PC-9 (cell line): Measurements from ENCODE around the gene ZNF48.

Source experiments
- EZH2 ChIP-seq: fragments of 200-600 bp; sonication (generic); IDR thresholded peaks from 2 replicates; pipeline ENCODE4 v1.8.0; 2017; ENCODE audit warnings: antibody characterized with exemption, low read depth
- TF ChIP-seq, protein P1 (sequence below): fragments of 200-600 bp; sonication (generic); conservative IDR thresholded peaks from 2 replicates; pipeline ENCODE4 v1.6.1; 2017; ENCODE audit warnings: mixed run types, antibody characterized with exemption, mild to moderate bottlenecking, moderate library complexity

DNA sequence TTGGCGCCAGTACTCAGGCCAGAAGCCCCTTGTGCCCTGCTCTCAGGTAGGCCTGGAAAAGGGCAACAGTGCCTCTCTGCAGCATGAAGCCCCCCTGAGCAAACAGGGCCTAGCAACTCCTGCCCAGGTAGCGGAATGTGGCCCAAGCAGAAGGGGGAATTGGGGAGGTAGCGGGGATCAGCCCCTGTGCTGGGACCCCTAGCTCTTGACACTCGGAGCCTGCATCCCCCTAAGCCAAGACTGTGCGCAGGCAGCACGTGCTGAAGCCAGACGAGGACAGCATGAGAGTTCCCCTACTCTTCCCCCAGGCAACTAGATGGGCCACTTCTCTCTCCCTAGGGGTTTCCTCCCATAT lies 39.3 kb upstream of the ZNF48 start:
- TF ChIP-seq, protein P1, sequence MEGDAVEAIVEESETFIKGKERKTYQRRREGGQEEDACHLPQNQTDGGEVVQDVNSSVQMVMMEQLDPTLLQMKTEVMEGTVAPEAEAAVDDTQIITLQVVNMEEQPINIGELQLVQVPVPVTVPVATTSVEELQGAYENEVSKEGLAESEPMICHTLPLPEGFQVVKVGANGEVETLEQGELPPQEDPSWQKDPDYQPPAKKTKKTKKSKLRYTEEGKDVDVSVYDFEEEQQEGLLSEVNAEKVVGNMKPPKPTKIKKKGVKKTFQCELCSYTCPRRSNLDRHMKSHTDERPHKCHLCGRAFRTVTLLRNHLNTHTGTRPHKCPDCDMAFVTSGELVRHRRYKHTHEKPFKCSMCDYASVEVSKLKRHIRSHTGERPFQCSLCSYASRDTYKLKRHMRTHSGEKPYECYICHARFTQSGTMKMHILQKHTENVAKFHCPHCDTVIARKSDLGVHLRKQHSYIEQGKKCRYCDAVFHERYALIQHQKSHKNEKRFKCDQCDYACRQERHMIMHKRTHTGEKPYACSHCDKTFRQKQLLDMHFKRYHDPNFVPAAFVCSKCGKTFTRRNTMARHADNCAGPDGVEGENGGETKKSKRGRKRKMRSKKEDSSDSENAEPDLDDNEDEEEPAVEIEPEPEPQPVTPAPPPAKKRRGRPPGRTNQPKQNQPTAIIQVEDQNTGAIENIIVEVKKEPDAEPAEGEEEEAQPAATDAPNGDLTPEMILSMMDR = no peak
- TF ChIP-seq EZH2 = no peak
